Nasal cavity respiratory epithelium epithelial cell of viscerocranial mucosa (primary cell): ENCODE results near the gene SEZ6. TPM values are rescaled to one million over a fixed set of nuclear protein-coding genes. Genes with fewer than 3 reads are reported as not detected.

ENCODE experiments used
- total RNA-seq: library from RNA; depleted of rRNA; stranded (reverse); fragments of >200 nt; gene quantifications from 2 replicates; pipeline ENCODE4 v1.2.3, GENCODE V29; 2014

SEZ6 gene
- total RNA-seq, result not detected in 2 replicates

GRCh38 chr17:29005936-29006511 is at the start of gene SEZ6:
SEZ6 (minus strand) TSS chr17:29006033; CDS start chr17:29005869, 164 bp downstream.

GRCh38 chr17:29042679-29043538 is 37.1 kb upstream of the SEZ6 start, which contains the start of gene PIPOX:
PIPOX (plus strand) TSS chr17:29043141; CDS start chr17:29043226, 85 bp downstream.

GRCh38 chr17:28951428-28951990 is 54.3 kb downstream of the SEZ6 start, which contains the start of gene PHF12:
PHF12 (minus strand) TSS chr17:28951518; CDS start chr17:28950960, 558 bp downstream.

Other genes with a start within 250 kb of the SEZ6 start
- 1.7 and 13.5 TPM in 2 replicates for gene FAM222B, start 163.2 kb downstream of the SEZ6 start, total RNA-seq
- 22.9 and 35.0 TPM in 2 replicates for gene ERAL1, start 151.0 kb downstream of the SEZ6 start, total RNA-seq
- gene FLOT2, start 108.3 kb downstream of the SEZ6 start, total RNA-seq, result 16.1 and 60.9 TPM in 2 replicates
- gene DHRS13, start 103.0 kb downstream of the SEZ6 start, total RNA-seq, result 7.9 and 10.0 TPM in 2 replicates
- gene PHF12, start 54.5 kb downstream of the SEZ6 start, total RNA-seq, result 4.1 and 19.7 TPM in 2 replicates
- gene PIPOX, start 37.1 kb upstream of the SEZ6 start, total RNA-seq, result 0.28 and 1.0 TPM in 2 replicates
- gene MYO18A, start 174.4 kb upstream of the SEZ6 start, total RNA-seq, result 40.0 and 75.8 TPM in 2 replicates
- gene CRYBA1, start 240.8 kb upstream of the SEZ6 start, total RNA-seq, result not detected in 2 replicates